Astrocyte of the spinal cord (primary cell): ENCODE measurements around the gene MSI2.

Experiments used
- DNase-seq: peaks from one replicate; pipeline ENCODE4 v3.0.0; 2011; ENCODE audit warnings: low read depth, low spot score
- H3K4me3 ChIP-seq: 2 replicates; pipeline ENCODE4 v1.5.1; 2011; ENCODE audit warnings: low read depth, mild to moderate bottlenecking, low read length, moderate library complexity
- CTCF ChIP-seq: IDR thresholded peaks from 2 replicates; pipeline ENCODE4 v1.5.1; 2012; ENCODE audit warnings: low read depth, mild to moderate bottlenecking, low read length, inconsistent platforms
- in situ Hi-C: cut with HindIII; loops from 2 replicates; pipeline ENCODE4 v1.10.0; 2017; ENCODE audit warnings: low sequenced_read_pairs

The MSI2 gene

DNA sequence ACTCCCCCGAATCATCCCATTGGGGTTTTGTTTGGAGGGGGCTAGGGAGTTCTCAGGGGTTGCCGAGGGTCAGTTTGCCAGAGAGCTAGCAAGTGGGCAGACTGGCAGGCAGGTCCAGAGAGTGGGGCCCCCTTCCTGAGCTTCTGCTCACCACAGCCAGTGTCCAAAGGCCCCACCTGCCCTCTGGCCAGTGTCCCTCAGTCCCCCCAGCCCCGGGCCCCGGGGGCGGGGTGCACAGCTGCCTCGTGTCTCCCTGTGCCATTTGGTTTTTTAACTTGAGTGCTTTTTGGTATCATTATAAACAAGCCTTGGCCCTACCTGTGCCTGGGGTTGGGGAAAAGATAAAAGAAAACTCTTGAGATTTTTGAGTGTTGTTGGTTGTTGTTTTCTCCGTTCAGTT lies 397.0 kb downstream of the MSI2 start:
- DNase-seq: no peak
- H3K4me3 ChIP-seq: no peak overlapping the region
- no peak for TF ChIP-seq CTCF
- in situ Hi-C loops: no loop called here

DNA sequence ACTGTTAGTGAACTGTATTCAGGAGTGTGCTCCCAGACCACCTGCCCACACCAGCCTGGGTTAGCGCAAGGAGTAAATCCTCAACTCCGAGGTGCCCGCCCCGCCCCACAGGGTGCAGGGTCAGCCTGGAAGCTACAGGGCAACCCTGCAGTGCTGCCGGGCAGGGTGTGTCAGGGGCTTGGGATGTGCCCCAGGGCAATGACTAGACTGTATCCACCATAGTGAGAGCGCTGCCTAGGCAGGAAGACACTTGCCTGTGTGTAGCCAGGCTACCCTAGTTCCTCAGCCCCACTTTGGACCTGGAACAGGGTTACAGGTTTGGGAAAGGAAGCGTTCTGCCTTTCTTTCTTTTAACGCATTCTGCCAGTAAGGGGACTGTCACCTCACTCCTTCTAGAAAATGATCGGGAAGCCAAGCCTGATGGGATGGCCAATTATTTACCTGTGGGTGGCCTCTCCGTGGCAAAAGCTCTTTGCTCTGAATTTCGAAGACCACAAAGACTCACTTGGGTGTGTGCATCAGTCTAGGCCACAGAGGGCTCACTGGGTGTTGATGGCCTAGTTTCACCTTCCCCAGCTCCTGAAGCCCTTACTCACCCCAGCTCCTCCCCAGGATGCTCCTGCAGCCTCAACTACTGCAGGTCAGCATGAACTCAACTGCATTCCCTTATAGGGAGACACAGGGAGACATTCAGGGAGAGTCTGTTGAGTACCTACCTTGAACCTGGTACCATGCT lies 397.9 kb downstream of the MSI2 start:
- no peak for TF ChIP-seq CTCF
- no peak overlapping the region for H3K4me3 ChIP-seq
- no peak for DNase-seq
- in situ Hi-C loops: no loop called here

GRCh38 chr17:57655553-57655952 lies 399.2 kb downstream of the MSI2 start:
- in situ Hi-C loops: no loop called here
- DNase-seq: no peak
- no peak overlapping the region for H3K4me3 ChIP-seq
- no peak for TF ChIP-seq CTCF

- TF ChIP-seq CTCF: no peak
- no peak overlapping the region for H3K4me3 ChIP-seq
- DNase-seq: no peak
- in situ Hi-C loops: no loop called here
Measured at GRCh38 chr17:57657211-57657610, 400.9 kb downstream of the MSI2 start.

- in situ Hi-C loops: no loop called here
- TF ChIP-seq CTCF: no peak
- H3K4me3 ChIP-seq: no peak overlapping the region
- no peak for DNase-seq
Measured at GRCh38 chr17:57662041-57662440, 405.7 kb downstream of the MSI2 start.

- TF ChIP-seq CTCF: no peak
- peak; percentile 99 for DNase-seq
- in situ Hi-C loops: no loop called here
- H3K4me3 ChIP-seq: peak overlapping the region; percentile 23
Measured at GRCh38 chr17:57662644-57663308, 406.5 kb downstream of the MSI2 start.
